HG02588 (cell line): ENCODE data around the gene SUSD3.
A peak's percentile ranks its signal among the peaks of the same experiment; 100 is the strongest.

ENCODE experiments used
- ATAC-seq: cut with Tn5 transposase; IDR thresholded peaks from one replicate; pipeline ENCODE4 v1.9.1; 2021; ENCODE audit warnings: mild to moderate bottlenecking, moderate library complexity; ENCODE audit not compliant: unreplicated experiment

SUSD3 gene

DNA sequence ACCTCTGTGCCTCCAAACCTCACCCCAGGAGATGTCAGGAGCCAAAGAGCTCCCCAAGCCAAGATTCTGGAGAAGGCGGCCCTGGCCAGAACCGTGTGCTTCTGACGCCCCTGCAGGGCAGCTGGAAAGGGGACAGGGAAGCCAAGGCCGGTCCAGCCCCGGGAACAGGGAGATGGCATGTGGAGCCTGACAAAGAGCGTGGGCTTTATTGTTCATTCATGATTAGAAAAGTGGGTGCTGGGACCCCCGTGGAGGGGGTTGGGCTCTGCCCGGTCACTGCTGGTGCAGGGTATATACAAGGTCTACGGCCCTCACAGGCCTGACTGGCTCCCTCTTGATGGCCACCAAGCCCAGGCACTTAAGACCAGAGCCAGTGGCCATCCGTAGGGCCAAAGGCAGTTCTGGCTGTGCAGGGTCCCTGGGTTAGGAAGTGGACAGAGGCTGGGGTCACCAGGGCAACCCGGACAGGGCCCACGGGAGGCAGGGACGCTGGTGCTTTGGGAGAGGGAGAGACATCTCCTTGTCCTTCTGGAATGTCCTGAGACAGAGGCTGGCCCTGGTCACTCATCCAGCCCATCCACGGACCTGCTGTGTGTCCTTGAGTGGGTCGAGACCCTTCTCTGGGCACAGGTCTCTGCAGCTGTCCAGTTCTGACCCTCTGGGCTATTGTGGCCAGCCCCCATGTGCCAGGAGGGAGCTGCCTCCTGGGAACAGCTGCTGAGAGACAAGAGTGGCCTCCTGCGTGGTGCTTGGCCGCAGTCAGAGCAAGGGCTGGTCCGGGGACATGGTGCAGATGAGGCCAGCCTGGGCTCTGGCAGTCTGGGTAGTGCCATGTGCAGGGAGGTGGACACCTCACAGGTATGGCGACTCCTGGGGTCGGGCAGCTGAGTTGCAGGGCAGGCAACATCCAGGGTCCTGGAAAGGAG is 63.1 kb downstream of the SUSD3 start:
- ATAC-seq = no peak

DNA sequence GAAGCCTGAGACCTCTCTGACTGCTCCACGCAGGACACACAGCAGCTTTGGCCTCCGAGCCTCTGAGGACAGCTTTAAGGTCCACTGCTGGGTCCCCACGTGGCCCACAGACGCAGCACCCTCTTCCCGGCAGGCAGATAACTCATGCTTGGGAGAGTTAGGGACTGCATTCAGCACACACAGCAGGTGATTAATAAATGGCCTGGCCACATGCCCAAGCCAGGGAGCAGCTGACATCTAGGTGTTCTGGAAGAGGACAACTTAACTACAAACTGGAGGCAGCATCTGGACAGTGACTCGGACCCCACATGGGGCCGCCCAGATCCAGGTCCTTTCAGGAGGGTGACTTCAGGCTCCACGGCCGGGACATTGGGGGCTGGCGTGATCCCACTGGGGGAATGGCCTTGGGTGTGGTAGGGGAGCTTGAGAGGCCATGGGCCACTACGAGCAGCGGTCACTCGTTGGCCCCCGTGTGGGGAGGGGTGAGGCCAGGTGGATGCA is 64.3 kb downstream of the SUSD3 start:
- ATAC-seq = no peak

DNA sequence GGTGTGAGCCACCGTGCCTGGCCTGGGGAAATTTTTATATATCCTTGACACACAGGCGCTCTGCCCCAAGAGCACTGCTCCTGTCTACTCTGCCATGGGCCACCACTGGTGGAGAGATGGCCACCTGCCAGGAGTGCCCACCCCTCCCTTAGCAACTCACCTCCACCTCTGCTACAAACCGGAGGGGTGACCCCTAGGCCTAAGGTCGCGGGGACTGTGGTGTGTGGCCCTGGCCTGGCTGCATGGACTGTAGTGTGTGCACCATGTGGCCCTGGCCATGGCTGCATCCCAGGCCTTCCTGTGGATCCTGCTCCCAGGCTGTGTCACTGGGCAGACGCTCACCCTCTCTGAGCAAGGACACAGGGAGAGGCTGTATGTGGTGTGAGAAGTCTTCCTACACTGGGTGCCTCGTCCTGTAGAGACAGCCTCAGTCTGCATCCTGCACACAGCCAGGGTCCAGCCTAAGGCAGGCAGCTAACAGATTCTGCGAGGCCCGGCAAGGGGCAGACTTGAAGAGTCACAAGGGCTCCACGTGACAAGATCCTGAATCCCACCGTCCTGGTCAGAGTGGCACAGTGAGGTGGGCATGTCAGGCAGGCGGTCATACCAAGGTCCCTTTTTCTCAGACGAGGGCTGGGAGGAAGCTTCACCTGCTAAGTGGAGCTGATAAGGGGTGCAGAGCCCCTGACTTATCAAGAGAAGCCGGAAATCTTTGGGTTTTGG is 65.2 kb downstream of the SUSD3 start:
- no peak for ATAC-seq

DNA sequence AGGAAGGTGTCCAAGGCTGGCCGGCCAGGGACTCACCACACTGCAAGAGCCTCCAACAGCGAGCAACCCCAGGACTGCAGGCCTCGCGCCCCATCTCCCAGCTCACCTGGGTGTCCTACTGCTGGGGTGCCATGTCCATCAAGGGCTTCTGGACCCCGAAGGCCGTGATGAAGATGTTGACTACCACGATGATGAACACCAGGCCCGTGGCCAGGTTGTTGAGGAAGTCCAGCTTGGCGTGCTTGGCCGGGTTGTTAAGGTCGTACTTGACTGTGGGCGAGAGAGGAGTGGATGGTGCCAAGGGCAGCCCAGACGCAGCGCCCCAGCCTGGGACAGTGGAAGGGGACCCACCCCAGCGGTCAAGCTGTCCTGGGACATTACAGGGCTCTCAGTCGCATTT is 66.3 kb downstream of the SUSD3 start:
- no peak for ATAC-seq

DNA sequence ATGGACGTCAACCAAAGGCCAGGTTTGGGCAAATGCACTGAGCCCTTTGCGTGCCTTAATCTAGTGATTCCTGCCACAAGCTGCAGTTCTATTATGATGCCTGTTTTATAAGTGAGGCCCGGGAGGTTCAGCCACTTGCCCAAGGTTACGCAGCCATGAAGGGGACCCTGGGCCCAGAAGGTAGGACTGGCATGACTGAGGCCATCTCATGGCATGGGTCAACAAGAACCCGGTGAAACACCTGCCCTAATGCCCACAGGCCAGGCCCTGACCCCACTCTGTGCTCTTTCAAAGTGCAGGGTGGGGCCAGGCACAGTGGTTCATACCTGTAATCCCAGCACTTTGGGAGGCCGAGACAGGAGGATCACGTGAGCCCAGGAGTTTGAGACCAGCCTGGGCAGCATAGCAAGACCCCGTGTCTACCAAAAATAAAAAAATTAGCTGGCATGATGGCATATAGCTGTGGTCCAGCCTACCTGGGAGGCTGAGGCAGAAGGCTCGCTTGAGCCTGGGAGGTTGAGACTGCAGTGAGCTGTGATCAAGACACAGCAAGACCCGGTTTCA is 66.9 kb downstream of the SUSD3 start:
- no peak for ATAC-seq

DNA sequence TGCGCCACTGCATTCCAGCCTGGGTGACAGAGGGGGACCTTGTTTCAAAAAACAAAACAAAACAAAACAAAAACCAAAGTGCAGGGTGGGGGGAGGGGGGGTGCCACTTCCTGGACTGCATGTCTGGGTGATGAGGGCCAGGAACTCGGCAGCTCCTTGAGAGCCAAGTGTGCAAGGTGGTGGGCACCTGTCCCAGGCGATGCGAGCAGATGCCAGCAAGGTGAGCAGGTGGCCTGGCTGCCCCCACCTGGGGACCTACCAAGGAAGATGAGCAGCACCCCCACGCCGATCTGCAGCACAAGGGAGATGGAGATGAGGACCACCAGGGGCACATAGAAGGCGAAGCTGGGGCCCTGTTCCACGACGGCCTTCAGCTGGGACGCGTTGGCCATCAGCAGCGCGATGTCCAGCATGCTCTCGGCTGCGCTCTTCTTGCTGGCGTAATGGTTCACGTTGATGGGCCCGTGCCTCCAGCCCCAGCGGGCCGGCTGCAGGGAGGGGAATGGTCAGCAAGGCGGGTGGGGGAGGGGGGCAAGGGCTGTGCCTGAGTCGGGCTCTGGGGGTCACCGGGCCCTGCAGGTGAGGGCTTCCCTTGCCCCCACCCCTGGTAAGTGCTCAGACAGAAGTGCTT is 67.8 kb downstream of the SUSD3 start:
- no peak for ATAC-seq

DNA sequence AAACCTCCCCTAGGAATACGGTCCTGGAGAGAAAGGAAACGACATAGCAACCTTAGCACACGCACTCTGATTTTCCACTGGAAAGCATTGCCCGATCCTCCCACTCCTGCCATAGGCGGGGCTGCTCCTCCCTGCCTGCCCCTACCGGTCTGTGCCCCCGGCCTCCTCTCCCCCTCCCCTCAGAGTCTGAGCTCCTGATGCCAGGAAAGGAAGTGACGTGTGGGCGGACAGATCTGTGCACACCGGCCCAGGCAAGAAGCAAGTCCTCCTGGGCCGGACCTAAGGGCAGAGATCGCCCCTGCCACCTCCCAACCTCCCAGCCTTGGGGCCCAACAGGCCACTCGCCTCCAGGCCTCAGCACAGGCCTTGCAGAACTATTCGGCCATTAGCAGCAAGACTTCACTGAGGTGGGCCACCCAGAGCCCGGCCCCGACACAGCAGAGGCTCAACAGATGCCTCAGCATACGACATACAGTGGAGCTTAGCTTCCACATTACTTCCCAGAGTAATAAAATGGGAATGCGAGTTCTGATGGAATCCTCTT is 68.4 kb downstream of the SUSD3 start:
- no peak for ATAC-seq

DNA sequence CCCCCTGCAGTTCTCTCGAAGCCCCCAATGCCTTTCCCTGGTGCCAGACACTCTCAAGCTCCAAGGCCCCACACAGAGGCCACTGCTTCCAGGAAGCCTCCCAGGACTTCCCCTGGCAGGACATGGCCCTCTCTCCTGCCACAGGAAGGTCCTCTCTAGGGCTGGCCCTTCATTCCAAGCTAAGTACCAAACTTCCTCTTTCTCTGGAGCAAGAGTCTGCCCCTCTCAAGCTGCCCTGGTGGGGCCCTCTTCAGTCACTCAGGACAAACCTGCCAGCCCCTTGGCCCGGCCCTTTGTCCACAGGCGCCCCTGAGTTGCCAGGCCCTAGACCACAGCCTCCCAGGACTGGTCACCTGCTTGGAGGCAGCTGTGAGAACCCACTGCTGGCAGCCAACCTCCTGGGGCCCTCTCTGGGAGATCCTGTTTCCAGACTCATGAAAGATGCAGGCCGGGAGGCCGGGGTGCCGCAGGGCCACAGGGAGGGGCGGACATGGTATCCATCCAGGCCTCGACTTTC is 69.0 kb downstream of the SUSD3 start:
- ATAC-seq = no peak

DNA sequence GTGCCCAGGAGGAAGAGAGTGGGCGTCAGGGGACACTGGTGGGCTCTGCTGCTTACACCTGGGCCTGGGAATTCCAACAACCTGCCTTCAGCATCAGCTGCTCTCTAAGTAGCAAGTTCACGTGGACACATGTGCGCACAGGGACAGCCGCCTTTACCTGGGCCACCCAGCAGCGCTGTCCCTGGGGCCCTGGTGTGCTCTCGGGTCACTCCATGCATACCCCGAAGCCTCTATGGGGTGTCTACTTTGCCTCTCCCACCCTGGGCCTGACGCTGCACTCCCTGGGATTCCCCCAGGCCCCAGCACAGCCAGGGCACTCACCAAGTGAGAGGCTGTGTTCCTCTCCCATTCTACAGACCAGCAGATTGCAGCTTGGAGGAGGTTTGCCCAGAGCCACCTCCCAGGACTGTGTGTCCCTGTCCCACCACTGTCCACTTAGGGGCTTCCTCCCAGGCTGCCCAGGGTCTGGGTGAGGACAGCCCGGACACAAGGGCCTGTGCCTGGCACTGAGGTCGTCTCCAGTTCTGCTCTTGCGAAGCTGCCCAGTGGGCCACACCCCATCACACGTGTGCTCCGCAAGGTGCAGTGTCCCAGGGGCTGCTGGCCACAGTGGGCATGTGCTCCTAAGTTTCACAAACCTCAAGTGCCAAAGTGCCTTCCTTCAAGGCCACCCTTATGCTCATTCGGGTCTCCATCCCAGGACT is 69.7 kb downstream of the SUSD3 start:
- ATAC-seq = no peak

DNA sequence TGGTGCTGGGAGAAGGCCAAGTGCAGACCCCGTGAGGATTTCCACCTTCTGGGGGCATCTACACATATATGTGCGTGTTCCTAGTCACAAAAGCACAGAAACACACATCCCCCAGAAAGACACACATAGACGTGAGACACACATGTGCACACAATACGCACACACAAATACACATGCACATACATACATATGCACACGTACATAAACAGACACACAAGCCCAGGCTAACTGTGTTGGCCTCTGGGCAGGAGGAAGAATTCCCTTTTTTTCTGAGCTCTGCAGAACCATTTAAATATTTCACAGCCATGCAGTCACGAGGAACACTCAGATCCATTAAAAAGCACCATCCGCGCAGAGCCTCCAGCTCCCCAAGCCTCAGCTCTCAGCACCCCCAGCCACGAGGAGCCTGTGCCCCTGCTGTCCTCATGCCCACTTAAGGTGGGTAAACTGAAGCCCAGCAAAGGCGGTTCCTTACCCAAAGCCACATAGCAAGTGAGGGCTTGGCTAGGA is 70.3 kb downstream of the SUSD3 start:
- ATAC-seq = no peak

DNA sequence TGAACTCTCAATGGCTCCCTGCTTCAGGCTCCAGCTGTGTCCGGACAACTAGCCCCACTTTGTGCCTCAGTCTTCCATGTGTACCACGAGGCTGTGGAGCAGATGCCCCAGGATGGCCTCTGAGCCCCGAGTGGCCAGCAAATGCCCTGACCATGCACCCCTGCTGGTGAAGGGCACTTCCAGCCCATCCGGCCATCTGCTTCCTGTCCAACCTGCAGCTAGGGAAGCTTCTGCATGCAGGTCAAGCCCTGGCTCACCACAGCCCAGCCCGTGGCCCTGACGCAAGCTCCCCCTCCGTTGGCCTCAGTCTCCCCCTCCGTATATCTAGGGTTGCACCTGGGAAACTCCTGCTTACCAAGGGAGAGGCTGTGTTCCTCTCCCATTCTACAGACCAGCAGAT is 70.8 kb downstream of the SUSD3 start:
- no peak for ATAC-seq

DNA sequence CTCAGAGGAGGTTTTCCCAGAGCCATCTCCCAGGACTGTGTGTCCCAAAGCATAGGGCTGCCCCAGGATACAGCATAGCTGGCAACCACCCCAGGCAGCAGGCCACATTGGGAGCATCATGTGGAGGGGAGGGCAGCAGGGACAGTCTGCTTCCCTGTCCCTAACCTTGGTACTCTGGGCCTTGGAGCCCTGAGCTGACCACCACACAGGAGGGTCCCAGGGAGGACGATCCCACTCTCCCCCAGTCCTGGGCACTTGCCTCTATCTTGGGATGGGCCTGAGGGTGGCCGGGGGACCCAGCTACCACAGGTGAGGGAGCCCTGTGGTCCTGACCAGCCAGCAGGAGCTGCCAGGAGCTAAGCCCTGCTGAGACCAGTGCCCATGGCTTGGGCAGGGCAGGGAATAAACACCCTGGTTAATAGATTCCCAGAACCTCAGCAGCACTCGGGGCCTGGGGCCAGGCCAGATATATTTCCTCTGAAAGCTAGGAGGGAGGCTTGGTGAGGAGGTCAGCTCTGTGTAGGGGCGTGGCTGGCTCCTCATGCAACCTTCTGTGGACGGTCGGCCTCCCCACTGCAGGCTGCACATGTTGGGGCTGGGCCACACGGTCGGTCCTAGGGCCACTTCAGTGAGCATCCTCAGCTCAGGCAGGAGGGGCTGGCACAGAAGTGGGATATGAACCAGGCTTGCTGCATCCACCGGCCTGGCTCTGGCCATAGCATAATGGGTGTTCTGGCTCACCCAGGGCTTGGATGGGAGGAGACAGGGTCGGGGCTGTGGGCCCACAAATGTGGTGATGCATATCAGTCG is 71.4 kb downstream of the SUSD3 start:
- ATAC-seq = no peak

DNA sequence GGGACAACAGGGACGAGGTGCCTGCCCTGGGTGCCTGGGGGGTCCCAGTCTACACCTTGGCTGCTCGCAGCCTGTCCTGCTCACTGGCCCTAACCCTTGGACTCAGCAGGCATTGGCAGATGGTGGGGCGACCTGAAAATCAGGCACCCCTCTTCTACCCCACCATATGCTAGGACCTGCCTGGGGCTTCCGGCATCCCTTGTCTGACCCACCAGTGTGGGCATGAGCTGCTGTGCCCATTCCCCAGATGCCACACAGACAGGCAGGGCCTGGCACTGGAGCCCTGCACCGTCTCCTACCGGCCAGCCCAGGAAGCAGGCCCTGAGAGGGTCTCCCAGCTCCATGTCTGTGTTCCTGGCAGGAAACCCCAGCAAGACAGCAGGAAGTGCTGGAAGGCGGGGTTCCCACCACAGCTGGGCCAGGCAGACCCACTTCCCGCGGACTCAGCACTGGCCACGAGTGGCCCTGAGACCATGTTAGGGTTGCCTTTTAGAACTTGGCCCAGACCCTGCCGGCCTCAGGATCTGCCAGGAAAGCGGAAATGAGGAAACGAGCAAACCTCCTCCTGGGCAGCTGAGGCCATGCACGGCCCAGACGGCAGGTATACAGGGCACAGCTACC is 72.5 kb downstream of the SUSD3 start:
- no peak for ATAC-seq

DNA sequence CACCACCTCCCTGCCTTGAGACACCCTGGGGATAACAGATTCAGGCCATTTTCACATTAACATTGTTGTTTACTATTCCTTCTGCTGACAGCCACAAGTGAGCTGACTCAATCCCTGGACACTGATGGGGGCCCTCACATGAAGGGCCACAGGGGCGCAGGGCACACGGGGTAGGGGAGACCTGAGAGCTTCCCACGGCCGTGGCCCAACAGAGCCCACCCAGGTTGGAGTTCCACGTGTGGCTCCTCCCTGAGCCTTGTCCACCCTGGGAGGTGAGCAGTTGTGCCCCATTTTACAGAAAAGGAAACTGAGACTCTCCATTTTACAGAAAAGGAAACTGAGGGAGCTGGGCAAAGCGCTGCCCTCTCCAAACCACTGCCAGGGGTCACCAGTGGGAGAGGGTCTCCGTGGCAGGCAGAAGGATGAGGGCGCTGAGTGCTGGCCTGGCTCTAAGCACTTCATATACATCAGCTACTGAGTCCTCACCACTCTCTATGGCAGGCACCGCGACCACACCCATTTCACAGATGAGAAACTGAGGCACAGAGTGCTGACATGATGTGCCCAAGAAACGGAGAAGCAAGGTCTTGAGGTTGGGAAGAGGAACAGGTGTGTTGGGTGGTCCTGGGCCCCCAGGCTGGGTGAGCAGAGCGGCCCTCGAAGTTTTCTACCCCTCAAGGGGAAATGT is 73.2 kb downstream of the SUSD3 start:
- ATAC-seq = no peak

DNA sequence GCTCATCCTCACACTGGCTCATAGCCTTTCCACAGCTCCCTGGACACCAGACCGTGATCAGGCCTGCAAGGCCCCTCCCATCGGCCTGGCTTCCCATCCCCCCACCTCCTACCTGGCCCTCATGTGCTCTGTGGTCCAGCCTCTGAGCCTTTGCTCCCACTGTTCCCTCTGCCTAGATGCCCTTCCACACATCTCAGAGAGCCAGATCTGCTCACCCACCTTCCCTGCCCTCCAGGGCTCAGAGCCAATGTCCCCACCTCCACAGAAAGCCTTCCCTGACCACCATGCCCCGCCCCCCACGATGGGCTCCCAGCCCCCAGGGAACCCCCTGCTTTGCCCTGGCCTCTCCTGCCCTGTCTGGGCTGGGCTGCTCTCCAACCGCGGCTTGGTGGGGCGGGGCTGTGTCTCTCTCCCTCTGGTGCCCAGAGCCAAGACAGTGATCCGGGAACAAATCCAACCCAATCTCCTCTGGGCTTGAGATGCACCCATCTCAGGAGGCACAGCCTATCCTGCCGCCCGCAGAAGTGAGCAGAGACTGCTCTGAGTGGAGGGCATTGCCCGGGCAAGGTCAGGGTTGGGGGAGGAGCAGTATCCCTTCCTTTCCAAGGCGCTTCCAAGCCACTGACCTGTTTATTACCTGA is 73.9 kb downstream of the SUSD3 start:
- no peak for ATAC-seq

DNA sequence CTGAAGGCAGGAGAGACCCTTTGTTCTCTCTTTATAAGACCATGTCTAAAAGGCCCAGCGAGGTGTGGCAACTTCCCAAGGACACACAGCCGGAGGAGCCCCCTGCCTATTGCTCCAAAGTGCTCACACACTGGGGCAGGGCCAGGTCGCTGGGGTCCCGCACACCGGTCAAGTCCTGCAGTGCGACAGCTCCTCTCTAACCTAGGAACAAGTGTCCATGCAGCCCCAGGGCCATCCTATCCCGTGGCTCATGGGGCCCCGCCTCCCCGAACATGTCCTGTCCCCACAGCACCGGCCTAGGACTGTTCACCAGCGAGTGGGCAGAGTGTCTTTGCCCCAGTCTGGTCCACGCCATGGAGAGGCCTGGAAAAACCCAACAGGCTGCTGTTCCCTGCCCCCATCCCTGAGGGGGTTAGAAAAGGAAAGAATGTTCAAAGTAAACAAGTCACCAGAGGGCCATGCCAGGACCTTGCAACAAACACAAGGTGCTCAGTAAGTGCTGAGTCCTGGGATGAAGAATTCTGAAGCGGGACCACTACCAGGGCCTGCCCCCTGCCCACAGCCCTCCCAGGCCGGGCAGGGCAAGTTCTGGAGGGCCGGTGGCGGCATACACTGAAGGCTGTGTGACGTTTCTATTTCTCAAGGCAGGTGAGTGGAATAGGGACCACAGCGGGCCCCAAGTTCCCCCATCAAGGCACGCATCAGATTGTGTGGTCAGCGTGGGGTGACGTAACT is 74.6 kb downstream of the SUSD3 start:
- ATAC-seq = peak; percentile 40

DNA sequence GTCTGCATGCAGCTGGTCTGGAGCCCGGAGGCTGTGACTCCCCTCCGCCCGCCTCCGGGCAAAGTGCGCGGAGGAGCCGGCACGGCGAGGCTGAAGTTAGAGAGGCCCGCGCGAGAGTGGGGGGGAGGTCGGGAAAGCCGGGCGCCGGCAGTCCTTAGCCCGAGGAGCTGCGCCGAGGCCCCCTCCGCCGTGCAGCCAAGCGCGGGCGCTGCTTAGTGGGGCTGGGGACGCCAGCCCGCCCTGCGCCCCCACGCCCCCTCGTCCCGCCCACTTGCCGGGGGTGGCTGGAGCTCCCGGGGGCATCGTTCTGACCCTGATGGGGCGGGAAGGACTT is 75.1 kb downstream of the SUSD3 start:
- no peak for ATAC-seq
